ENCODE data around the gene SPSB4. TPM values are rescaled to one million over a fixed set of nuclear protein-coding genes. Genes with fewer than 3 reads are reported as not detected.

Gene SPSB4
- total RNA-seq, 6 experiments from 2014 or later = 0.62 to 1.0 (median 0.98) TPM; not detected in 3

DNA sequence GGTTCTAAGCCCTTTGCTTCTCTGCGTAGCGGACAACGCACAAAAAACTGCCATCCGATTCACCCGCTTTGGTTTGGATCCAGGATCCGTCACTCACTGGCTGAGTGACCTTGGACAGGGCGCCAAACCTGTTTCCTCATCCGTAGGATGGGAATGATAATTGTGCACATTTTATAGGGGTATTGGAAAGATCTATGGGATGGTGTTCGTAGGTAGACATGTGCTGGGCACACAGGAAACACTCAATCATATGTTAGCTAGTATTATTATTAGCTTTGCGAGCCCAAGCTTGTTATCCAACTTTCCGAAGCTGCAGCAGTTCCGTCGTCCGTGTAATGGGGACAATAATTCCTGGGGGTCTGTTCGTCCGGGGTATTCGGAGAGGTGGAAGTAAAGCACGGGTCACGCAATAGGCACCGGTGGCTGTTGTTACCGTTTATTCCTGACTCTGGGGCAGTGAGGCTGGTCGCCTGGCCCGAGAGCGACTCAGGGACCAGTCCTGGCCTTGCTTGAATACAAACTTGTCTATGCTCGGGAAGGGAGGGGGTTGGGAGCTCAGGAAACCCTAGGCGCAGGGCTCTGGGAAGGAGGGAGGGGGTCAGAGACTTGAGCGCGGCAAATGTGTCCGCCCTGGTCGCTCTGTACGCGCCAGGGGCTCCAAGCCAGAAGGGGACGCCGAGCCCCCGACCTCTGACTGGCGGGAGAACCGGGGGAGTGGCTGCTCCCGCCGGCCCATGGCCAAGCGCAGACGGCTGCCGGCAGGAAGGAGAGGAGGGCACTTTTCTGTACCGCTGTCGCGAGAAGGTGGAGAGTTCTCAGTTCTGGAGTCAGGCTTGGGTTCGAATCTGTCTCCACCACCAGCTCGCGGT lies 1.3 kb downstream of the SPSB4 start:
- TF ChIP-seq, protein P1, sequence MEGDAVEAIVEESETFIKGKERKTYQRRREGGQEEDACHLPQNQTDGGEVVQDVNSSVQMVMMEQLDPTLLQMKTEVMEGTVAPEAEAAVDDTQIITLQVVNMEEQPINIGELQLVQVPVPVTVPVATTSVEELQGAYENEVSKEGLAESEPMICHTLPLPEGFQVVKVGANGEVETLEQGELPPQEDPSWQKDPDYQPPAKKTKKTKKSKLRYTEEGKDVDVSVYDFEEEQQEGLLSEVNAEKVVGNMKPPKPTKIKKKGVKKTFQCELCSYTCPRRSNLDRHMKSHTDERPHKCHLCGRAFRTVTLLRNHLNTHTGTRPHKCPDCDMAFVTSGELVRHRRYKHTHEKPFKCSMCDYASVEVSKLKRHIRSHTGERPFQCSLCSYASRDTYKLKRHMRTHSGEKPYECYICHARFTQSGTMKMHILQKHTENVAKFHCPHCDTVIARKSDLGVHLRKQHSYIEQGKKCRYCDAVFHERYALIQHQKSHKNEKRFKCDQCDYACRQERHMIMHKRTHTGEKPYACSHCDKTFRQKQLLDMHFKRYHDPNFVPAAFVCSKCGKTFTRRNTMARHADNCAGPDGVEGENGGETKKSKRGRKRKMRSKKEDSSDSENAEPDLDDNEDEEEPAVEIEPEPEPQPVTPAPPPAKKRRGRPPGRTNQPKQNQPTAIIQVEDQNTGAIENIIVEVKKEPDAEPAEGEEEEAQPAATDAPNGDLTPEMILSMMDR (IDR thresholded peaks at IDR 0.05) = no peak
- TF ChIP-seq POLR2A (IDR thresholded peaks at IDR 0.05) = no peak
- H3K9me3 ChIP-seq = no peaks in the 10 kb centered on the region
- peaks cover 0 to 15% (median 0%) of the 10 kb centered on the region in 4 donors for H3K4me1 ChIP-seq
- peak in 1 of 4 donors; percentile 13 for ATAC-seq
- H3K36me3 ChIP-seq = no peaks in the 10 kb centered on the region
- intact Hi-C loops (cut with DNase I) = no loop called here
- no peak for DNase-seq
- peaks cover 0 to 4% of the 10 kb centered on the region in 2 donors for H3K27me3 ChIP-seq
- WGBS (ENCODE audit: insufficient coverage, low coverage, low lambda C conversion rate, missing lambda C conversion rate) = 7% methylated on average over 19 of the region's 48 CpGs
- peak overlapping the region in 1 of 3 donors; percentile 29 for H3K4me3 ChIP-seq
- H3K27ac ChIP-seq = no peak overlapping the region

DNA sequence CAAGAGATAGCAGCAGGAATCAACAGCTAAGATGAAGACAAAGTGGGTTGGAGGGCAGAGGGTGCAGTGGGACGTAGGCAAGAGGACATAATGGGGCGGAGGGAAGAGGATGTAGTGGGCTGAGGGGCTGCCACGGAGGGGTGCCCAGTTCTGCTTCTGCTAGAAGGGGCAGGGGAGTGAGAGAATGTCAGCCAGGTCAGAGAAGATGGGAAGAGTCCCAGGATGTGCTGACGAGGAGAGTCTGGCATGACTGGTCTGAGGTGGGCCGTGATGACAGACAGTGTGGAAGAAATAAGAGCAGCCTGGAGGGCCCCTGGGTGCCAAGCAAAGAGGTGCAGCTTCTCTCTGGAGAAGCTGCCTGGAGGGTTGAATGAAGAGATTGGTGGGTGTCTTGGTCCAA lies 4.0 kb downstream of the SPSB4 start:
- no peak overlapping the region for H3K27ac ChIP-seq
- 70% methylated on average over 5 of the region's 5 CpGs for WGBS (ENCODE audit: insufficient coverage, low coverage, low lambda C conversion rate, missing lambda C conversion rate)
- no peak for TF ChIP-seq POLR2A (IDR thresholded peaks at IDR 0.05)
- TF ChIP-seq, protein P1 (IDR thresholded peaks at IDR 0.05) = no peak

DNA sequence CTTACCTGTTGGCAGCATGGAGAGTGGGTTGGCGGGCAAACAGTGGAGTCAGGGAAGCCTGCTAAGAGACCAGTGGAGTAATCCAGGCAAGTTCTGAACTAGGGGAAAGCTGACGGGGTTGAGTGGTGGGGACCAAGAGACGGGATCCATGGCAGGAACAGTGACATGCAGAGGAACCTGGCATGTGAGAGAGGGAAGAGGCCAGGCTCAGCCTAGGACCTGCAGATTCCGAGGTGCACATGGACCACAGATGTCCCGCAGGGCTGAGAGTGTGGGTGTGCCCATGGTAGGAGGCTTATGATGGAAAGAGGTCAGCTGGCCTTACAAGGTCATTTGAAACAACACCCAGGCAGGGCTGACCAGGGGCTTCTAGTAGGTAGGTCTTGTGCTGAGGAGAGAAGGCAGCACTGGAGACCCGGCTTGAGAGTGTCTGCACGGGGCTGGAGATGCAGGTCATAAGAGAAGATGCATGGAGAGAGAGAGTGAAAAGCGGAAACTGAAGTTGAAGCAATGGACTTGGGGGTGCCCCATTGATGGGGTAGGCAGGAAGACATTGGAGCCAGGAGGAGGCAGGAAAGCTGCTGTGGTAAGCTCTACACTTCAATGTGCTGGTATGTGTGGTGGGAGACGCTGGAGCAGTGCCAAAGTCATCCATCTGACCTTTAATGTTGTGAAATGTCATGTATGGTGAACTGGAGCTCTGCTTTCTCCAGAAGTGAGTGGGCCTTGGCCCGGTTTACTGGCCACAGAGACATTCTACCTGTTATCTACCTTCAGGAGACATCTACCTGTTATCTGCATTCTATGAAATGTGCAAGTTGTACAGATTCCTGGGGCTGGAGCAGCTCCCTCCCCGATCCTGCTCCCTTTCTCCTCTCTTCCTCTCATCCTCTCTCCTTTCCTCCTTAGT lies 4.6 kb downstream of the SPSB4 start:
- Histone ChIP-seq H3K27me3 (peaks cover 0 to 4% of the 10 kb centered on the region in 2 donors), H3K9me3 (no peaks in the 10 kb centered on the region), H3K4me1 (peaks cover 0 to 13% (median 0%) of the 10 kb centered on the region in 4 donors), H3K4me3 (no peak overlapping the region), H3K27ac (no peak overlapping the region), H3K36me3 (no peaks in the 10 kb centered on the region)
- ATAC-seq (no peak), DNase-seq (no peak)
- 64% methylated on average over 7 of the region's 11 CpGs for WGBS (ENCODE audit: insufficient coverage, low coverage, low lambda C conversion rate, missing lambda C conversion rate)
- TF ChIP-seq, protein P1 (IDR thresholded peaks at IDR 0.05) = no peak
- no peak for TF ChIP-seq POLR2A (IDR thresholded peaks at IDR 0.05)
- intact Hi-C loops (cut with DNase I) = no loop called here

More for the DNA sequence above, 4.0 kb downstream of the SPSB4 start:
- no peaks in the 10 kb centered on the region for H3K9me3 ChIP-seq
- H3K4me1 ChIP-seq = peaks cover 0 to 15% (median 0%) of the 10 kb centered on the region in 4 donors
- intact Hi-C loops (cut with DNase I) = no loop called here
- peaks cover 0 to 4% of the 10 kb centered on the region in 2 donors for H3K27me3 ChIP-seq
- DNase-seq (no peak), ATAC-seq (no peak)
- H3K36me3 ChIP-seq = no peaks in the 10 kb centered on the region
- no peak overlapping the region for H3K4me3 ChIP-seq

GRCh38 chr3:141056751-141057171 lies 5.6 kb downstream of the SPSB4 start:
- Histone ChIP-seq H3K9me3 (no peaks in the 10 kb centered on the region), H3K27me3 (no peaks in the 10 kb centered on the region), H3K36me3 (no peaks in the 10 kb centered on the region), H3K27ac (no peak overlapping the region), H3K4me1 (peaks cover 0 to 5% (median 0%) of the 10 kb centered on the region in 4 donors), H3K4me3 (no peak overlapping the region)
- intact Hi-C loops (cut with DNase I) = no loop called here
- no peak for DNase-seq
- WGBS (ENCODE audit: insufficient coverage, low coverage, low lambda C conversion rate, missing lambda C conversion rate) = 79% methylated on average over 3 of the region's 7 CpGs
- ATAC-seq = no peak
- TF ChIP-seq, protein P1 (IDR thresholded peaks at IDR 0.05) = no peak
- TF ChIP-seq POLR2A (IDR thresholded peaks at IDR 0.05) = no peak
